HCT116 (cell line): Measurements from ENCODE around the gene ARHGAP18. TPM values are rescaled to one million over a fixed set of nuclear protein-coding genes. Genes with fewer than 3 reads are reported as not detected.
A peak's percentile ranks its signal among the peaks of the same experiment; 100 is the strongest.

Experiments
- ATAC-seq: fragments of 200-7000 bp; cut with Tn5 transposase; 2 replicates; pipeline ENCODE4 v1.9.1; 2020; ENCODE audit warnings: mild to moderate bottlenecking, moderate library complexity
- BruUV-seq: library from RNA; stranded (reverse); fragments of 400-500 nt; replicated peaks from 2 replicates; lab custom pipeline; 2021; lab: Mats Ljungman, UMichigan
- CTCF ChIA-PET: fragments of 300-600 bp; sonication (Branson Sonifier 250); formaldehyde crosslinking; loops from one replicate; lab custom pipeline; 2021; ENCODE audit warnings: antibody characterized with exemption; lab: Charles Lee
- POLR2A ChIA-PET: fragments of 300-600, 350-600 bp; sonication (Branson Sonifier 250); formaldehyde crosslinking; loops from one replicate; lab custom pipeline; 2021; ENCODE audit warnings: antibody characterized with exemption; lab: Charles Lee
- RAD21 ChIA-PET, 2 experiments: fragments of 300-600 bp; sonication (Branson Sonifier 250); formaldehyde crosslinking; loops; one replicate each; lab custom pipeline; 2023; ENCODE audit warnings: low total read pairs in 2 of 2; ENCODE audit not compliant: uncharacterized antibody in 2 of 2, unreplicated experiment in 2 of 2, low non-redundant PET in 1 of 2; lab: Charles Lee
- DNase-seq: peaks from one replicate; pipeline ENCODE4 v3.0.0-alpha.2; 2010; ENCODE audit warnings: low read depth, low spot score
- H2AFZ ChIP-seq: fragments of 200-600 bp; shearing (Covaris generic), sonication (generic); 2 replicates; pipeline ENCODE4 v1.6.1; 2017; ENCODE audit warnings: low read depth, mixed run types, mixed read lengths, antibody characterized with exemption, low read length; ENCODE audit not compliant: poor library complexity, severe bottlenecking
- H3K27ac ChIP-seq: 2 replicates; pipeline ENCODE4 v1.5.1; 2012; ENCODE audit warnings: low read depth, low read length
- H3K27me3 ChIP-seq: fragments of 200-600 bp; sonication (generic); 2 replicates; pipeline ENCODE4 v1.6.1; 2016; ENCODE audit warnings: mixed run types, low read length, mixed read lengths; ENCODE audit not compliant: insufficient read depth
- H3K36me3 ChIP-seq, 2 experiments: fragments of 200-500 bp in 1 of 2; fragments of 200-600 bp in 1 of 2; sonication (Bioruptor generic) in 1 of 2; sonication (generic) in 1 of 2; 2 replicates each; pipeline versions ENCODE4 v1.5.1 to v1.6.1; 2014 to 2016; ENCODE audit warnings: low read length in 2 of 2, inconsistent platforms in 1 of 2, mixed read lengths in 1 of 2, mixed run types in 1 of 2; ENCODE audit not compliant: insufficient read depth in 2 of 2, control insufficient read depth in 1 of 2
- H3K4me1 ChIP-seq, 2 experiments: fragments of 200-600 bp in 1 of 2; sonication (generic) in 1 of 2; 2 replicates each; pipeline versions ENCODE4 v1.5.1 to v1.6.1; 2012 to 2017; ENCODE audit warnings: low read length in 2 of 2, inconsistent platforms in 1 of 2, mild to moderate bottlenecking in 1 of 2, mixed read lengths in 1 of 2, mixed run types in 1 of 2, moderate library complexity in 1 of 2; ENCODE audit not compliant: insufficient read depth in 2 of 2, control insufficient read depth in 1 of 2
- H3K4me2 ChIP-seq: fragments of 200-600 bp; sonication (generic); 2 replicates; pipeline ENCODE4 v1.6.1; 2017; ENCODE audit warnings: mixed run types, low read length, mixed read lengths
- H3K4me3 ChIP-seq, 2 experiments: fragments of 200-600 bp in 1 of 2; sonication (generic) in 1 of 2; replicated peaks in 1 of 2; 2 replicates each; pipeline ENCODE4 v1.5.1; 2011 to 2016; ENCODE audit warnings: low read length in 2 of 2, control low read depth in 1 of 2, low read depth in 1 of 2, mild to moderate bottlenecking in 1 of 2, mixed read lengths in 1 of 2, mixed run types in 1 of 2
- H3K79me2 ChIP-seq: fragments of 200-600 bp; sonication (generic); 2 replicates; pipeline ENCODE4 v1.6.1; 2017; ENCODE audit warnings: mild to moderate bottlenecking, mixed run types, low read length, moderate library complexity, mixed read lengths; ENCODE audit not compliant: insufficient read depth
- H3K9ac ChIP-seq: fragments of 200-600 bp; sonication (generic); 2 replicates; pipeline ENCODE4 v1.6.1; 2016; ENCODE audit warnings: low read length, mixed read lengths
- H3K9me2 ChIP-seq: fragments of 200-600 bp; sonication (generic), shearing (Covaris generic); 2 replicates; pipeline ENCODE4 v1.6.1; 2017; ENCODE audit warnings: mixed run types, mild to moderate bottlenecking, moderate library complexity; ENCODE audit not compliant: insufficient read depth
- H3K9me3 ChIP-seq, 2 experiments: fragments of 200-500 bp in 1 of 2; fragments of 200-600 bp in 1 of 2; sonication (Bioruptor generic) in 1 of 2; sonication (generic) in 1 of 2; 2 replicates each; pipeline ENCODE4 v1.6.1; 2014 to 2017; ENCODE audit warnings: low read length in 2 of 2, mixed read lengths in 2 of 2, inconsistent platforms in 1 of 2, low read depth in 1 of 2, mild to moderate bottlenecking in 1 of 2, mixed run types in 1 of 2, moderate library complexity in 1 of 2; ENCODE audit not compliant: control insufficient read depth in 1 of 2, insufficient read depth in 1 of 2
- H4K20me1 ChIP-seq: fragments of 200-600 bp; sonication (generic), shearing (Covaris generic); 2 replicates; pipeline ENCODE4 v1.6.1; 2017; ENCODE audit warnings: mixed run types, mild to moderate bottlenecking, moderate library complexity; ENCODE audit not compliant: insufficient read depth
- CBX3 ChIP-seq: IDR thresholded peaks from 2 replicates; pipeline ENCODE4 v1.6.1; 2012; ENCODE audit warnings: low read depth
- CEBPB ChIP-seq: IDR thresholded peaks from 2 replicates; pipeline ENCODE4 v1.6.1; 2012; ENCODE audit warnings: low read depth
- EGR1 ChIP-seq: IDR thresholded peaks from 2 replicates; pipeline ENCODE4 v1.6.1; 2012; ENCODE audit warnings: low read depth
- EZH2 ChIP-seq: fragments of 200-600 bp; sonication (generic); IDR thresholded peaks from 2 replicates; pipeline ENCODE4 v1.6.1; 2017; ENCODE audit warnings: antibody characterized with exemption, mixed run types
- JUND ChIP-seq: IDR thresholded peaks from 2 replicates; pipeline ENCODE4 v1.6.1; 2012
- POLR2A ChIP-seq: IDR thresholded peaks from 2 replicates; pipeline ENCODE4 v1.7.0; 2011; ENCODE audit warnings: borderline replicate concordance; ENCODE audit not compliant: insufficient read depth, insufficient read length; ENCODE audit errors: extremely low read depth
- POLR2AphosphoS5 ChIP-seq: IDR thresholded peaks from 2 replicates; pipeline ENCODE4 v1.6.1; 2011; ENCODE audit warnings: mild to moderate bottlenecking, low read depth, low read length, moderate library complexity
- SP1 ChIP-seq: IDR thresholded peaks from 2 replicates; pipeline ENCODE4 v1.6.1; 2012; ENCODE audit warnings: low read depth
- SRF ChIP-seq: IDR thresholded peaks from 2 replicates; pipeline ENCODE4 v1.6.1; 2012; ENCODE audit warnings: low read depth
- TCF7L2 ChIP-seq: IDR thresholded peaks from 2 replicates; pipeline ENCODE4 v1.7.0; 2011; ENCODE audit warnings: borderline replicate concordance, inconsistent platforms; ENCODE audit not compliant: insufficient read depth, insufficient read length; ENCODE audit errors: extremely low read depth
- ZFX ChIP-seq: fragments of 450-650 bp; IDR thresholded peaks from 2 replicates; pipeline ENCODE4 v1.6.1; 2017
- intact Hi-C: fragments of 100-400 bp; cut with micrococcal nuclease; formaldehyde crosslinking; loops from 2 replicates; pipeline ENCODE4 v1.10.0; 2022
- total RNA-seq: library from RNA; stranded (reverse); gene quantifications from one replicate; pipeline ENCODE4 v1.2.1, GENCODE V29; 2021; ENCODE audit not compliant: unreplicated experiment
- TF ChIP-seq, protein P1 (sequence below): IDR thresholded peaks from 2 replicates; pipeline ENCODE4 v1.6.1; 2012
- TF ChIP-seq, protein P2 (sequence below): IDR thresholded peaks from 2 replicates; pipeline ENCODE4 v1.6.1; 2011; ENCODE audit warnings: mild to moderate bottlenecking, low read length, moderate library complexity; ENCODE audit not compliant: insufficient replicate concordance; ENCODE audit errors: extremely low read depth

ARHGAP18 gene
- total RNA-seq, 1 experiment from 2014 or later, result 70.3 TPM

DNA sequence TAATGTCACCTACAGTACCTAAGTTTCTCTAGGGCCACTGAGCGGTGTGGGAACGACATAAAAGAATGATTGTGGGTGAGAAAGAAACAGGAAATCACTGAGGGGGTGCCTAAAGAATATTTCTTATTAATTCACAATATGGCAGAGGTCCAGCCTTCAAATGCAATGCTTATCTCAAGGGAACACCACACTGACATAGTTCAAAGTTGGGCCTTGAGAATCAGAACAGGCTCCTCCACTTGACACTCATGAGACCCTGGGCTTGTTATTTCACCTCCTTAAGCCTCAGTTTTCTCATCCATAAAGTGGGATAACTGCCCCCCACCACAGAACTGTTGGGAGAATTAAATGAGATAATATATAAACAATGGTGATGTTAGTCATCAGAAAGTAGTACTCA lies 40.4 kb upstream of the ARHGAP18 start:
- Histone ChIP-seq H3K4me1 (peaks cover 82 to 83% of the 10 kb centered on the region in 2 experiments), H3K36me3 (no peaks in the 10 kb centered on the region), H3K27ac (peak overlapping the region; percentile 100), H3K4me2 (peak overlapping the region; percentile 72), H3K9me3 (no peaks in the 10 kb centered on the region), H3K79me2 (no peaks in the 10 kb centered on the region), H3K4me3 (peak overlapping the region in 1 of 2 experiments; percentile 38; a peak in 2 of 4 replicates), H3K27me3 (no peaks in the 10 kb centered on the region), H3K9me2 (no peaks in the 10 kb centered on the region), H2AFZ (peak overlapping the region; percentile 43), H3K9ac (peak overlapping the region; percentile 60), H4K20me1 (no peaks in the 10 kb centered on the region)
- ChIA-PET RAD21 (interaction anchor here in 1 of 2 experiments (0.5 kb wide), 1 partner anchor 135 kb away, joined by 3 read pairs; no protein-coding TSS in a partner anchor), POLR2A (interaction anchor here (0.9 to 3.0 kb wide), 6 partner anchors 19 to 270 kb away, joined by 3 to 12 read pairs (median 6); partner anchors contain the start of gene ARHGAP18), CTCF (interaction anchor here (1.4 to 1.6 kb wide), 3 partner anchors 20 to 251 kb away, joined by 6 to 7 read pairs (median 6); no protein-coding TSS in a partner anchor)
- BruUV-seq, result no TSS peak
- ATAC-seq (0 out of 2 replicates have a peak, but pooled peaks have one; percentile 4), DNase-seq (no peak)
- intact Hi-C loops, result no loop called here
- TF ChIP-seq TCF7L2, result peak; percentile 75
- 0 out of 2 replicates have a peak, but pooled peaks have one; percentile 26 for TF ChIP-seq CBX3
- no peak for TF ChIP-seq CEBPB
- TF ChIP-seq POLR2AphosphoS5, result peak; percentile 35; the same call in 1 of the 2 replicates

DNA sequence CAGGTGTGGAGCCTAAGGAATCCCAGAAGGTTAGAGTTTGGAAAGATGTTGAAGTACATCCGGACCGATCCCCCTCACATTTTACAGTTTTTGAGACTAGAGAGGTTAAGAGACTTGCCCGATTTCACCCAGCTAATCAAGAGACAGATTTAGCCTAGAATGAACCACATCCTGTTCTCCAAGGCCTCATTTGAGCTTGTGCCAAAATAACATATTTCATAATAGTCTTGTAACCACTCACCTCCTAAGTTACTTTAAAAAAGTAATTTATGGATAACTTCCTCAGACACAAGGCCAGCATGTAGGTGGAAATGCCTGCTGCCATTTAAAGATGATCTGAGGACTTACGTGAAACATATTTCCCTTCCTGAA lies 39.8 kb upstream of the ARHGAP18 start:
- ChIA-PET CTCF (interaction anchor here (1.0 to 1.6 kb wide), 4 partner anchors 19 to 250 kb away, joined by 4 to 7 read pairs (median 6); no protein-coding TSS in a partner anchor), POLR2A (interaction anchor here (0.9 to 3.0 kb wide), 11 partner anchors 18 to 270 kb away, joined by 3 to 12 read pairs (median 6); partner anchors contain the start of gene ARHGAP18), RAD21 (interaction anchor here in 1 of 2 experiments (0.5 kb wide), 1 partner anchor 135 kb away, joined by 3 read pairs; no protein-coding TSS in a partner anchor)
- Histone ChIP-seq H3K27ac (peak overlapping the region; percentile 100), H3K4me3 (peak overlapping the region in 1 of 2 experiments; percentile 38; a peak in 2 of 4 replicates), H3K36me3 (no peaks in the 10 kb centered on the region), H3K4me1 (peaks cover 88% of the 10 kb centered on the region in 2 experiments), H3K4me2 (peak overlapping the region; percentile 72), H3K9me2 (no peaks in the 10 kb centered on the region), H3K9ac (peak overlapping the region; percentile 60), H4K20me1 (no peaks in the 10 kb centered on the region), H2AFZ (peak overlapping the region; percentile 43), H3K27me3 (no peaks in the 10 kb centered on the region), H3K79me2 (no peaks in the 10 kb centered on the region), H3K9me3 (no peaks in the 10 kb centered on the region)
- no TSS peak for BruUV-seq
- intact Hi-C loops, result loop anchor here (1.0 to 5.0 kb wide), 5 partner anchors 17 to 259 kb away; no protein-coding TSS in a partner anchor
- ATAC-seq (peak; percentile 51), DNase-seq (peak; percentile 82)
- TF ChIP-seq, protein P1, sequence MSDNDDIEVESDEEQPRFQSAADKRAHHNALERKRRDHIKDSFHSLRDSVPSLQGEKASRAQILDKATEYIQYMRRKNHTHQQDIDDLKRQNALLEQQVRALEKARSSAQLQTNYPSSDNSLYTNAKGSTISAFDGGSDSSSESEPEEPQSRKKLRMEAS, result peak; percentile 36; the same call in 1 of the 2 replicates
- TF ChIP-seq TCF7L2 (peak; percentile 67), JUND (0 out of 2 replicates have a peak, but pooled peaks have one; percentile 9), SRF (0 out of 2 replicates have a peak, but pooled peaks have one; percentile 30), EGR1 (peak; percentile 12; the same call in 1 of the 2 replicates), SP1 (peak; percentile 77), ZFX (no peak), EZH2 (no peak), CBX3 (no peak; the same call in none of the 2 replicates), POLR2AphosphoS5 (no peak; the same call in 1 of the 2 replicates), POLR2A (no peak)
- TF ChIP-seq, protein P2, sequence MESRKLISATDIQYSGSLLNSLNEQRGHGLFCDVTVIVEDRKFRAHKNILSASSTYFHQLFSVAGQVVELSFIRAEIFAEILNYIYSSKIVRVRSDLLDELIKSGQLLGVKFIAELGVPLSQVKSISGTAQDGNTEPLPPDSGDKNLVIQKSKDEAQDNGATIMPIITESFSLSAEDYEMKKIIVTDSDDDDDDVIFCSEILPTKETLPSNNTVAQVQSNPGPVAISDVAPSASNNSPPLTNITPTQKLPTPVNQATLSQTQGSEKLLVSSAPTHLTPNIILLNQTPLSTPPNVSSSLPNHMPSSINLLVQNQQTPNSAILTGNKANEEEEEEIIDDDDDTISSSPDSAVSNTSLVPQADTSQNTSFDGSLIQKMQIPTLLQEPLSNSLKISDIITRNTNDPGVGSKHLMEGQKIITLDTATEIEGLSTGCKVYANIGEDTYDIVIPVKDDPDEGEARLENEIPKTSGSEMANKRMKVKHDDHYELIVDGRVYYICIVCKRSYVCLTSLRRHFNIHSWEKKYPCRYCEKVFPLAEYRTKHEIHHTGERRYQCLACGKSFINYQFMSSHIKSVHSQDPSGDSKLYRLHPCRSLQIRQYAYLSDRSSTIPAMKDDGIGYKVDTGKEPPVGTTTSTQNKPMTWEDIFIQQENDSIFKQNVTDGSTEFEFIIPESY, result no peak
